Psoas muscle (tissue), 8 donors: ENCODE results near the gene TMEM9B. TPM values are rescaled to one million over a fixed set of nuclear protein-coding genes. Genes with fewer than 3 reads are reported as not detected.

ENCODE experiments used
- ATAC-seq, 4 donors: fragments of 200-7000 bp; cut with Tn5 transposase; one replicate each; pipeline ENCODE4 v1.9.1; 2020; ENCODE audit warnings: moderate library complexity in 3 of 4, mild to moderate bottlenecking in 2 of 4
- DNase-seq, 2 donors: peaks; one replicate each; pipeline ENCODE4 v3.0.0-alpha.2; 2020
- H3K27ac ChIP-seq: fragments of 200-600 bp; one replicate; pipeline ENCODE4 v1.8.0; 2022
- H3K27me3 ChIP-seq, 3 donors: fragments of 200-600 bp in 1 of 3; one replicate each; pipeline versions ENCODE4 v1.6.1 to v1.8.0; 2013 to 2022; ENCODE audit warnings: low read length in 2 of 3, mild to moderate bottlenecking in 2 of 3, moderate library complexity in 1 of 3; ENCODE audit not compliant: insufficient read depth in 3 of 3
- H3K36me3 ChIP-seq, 2 donors: fragments of 200-600 bp in 1 of 2; one replicate each; pipeline versions ENCODE4 v1.6.1 to v1.8.0; 2013 to 2022; ENCODE audit warnings: low read depth in 1 of 2, mild to moderate bottlenecking in 1 of 2, moderate library complexity in 1 of 2; ENCODE audit not compliant: insufficient read depth in 1 of 2
- H3K4me1 ChIP-seq: fragments of 200-600 bp; one replicate; pipeline ENCODE4 v1.8.0; 2022
- H3K4me3 ChIP-seq: fragments of 200-600 bp; one replicate; pipeline ENCODE4 v1.8.0; 2022; ENCODE audit warnings: mild to moderate bottlenecking
- H3K9me3 ChIP-seq: fragments of 200-600 bp; one replicate; pipeline ENCODE4 v1.8.0; 2022
- CTCF ChIP-seq: fragments of 200-600 bp; IDR thresholded peaks from one replicate; pipeline ENCODE4 v1.8.0; 2022; ENCODE audit warnings: antibody characterized with exemption
- WGBS, 3 donors: extraction: QIAGEN DNeasy Blood & Tissue Kit; methylation state at CpG; one replicate each; pipeline versions ENCODE4 v1.1.6 to v1.1.7; 2013; 5-methylcytosine and 5-hydroxymethylcytosine counted together
- intact Hi-C, 2 donors: fragments of 100-400 bp; cut with DNase I; formaldehyde crosslinking; loops; one replicate each; pipeline versions ENCODE4 v1.11.0 to v1.14.2; 2022
- polyA plus RNA-seq, 3 donors: library from polyadenylated mRNA; stranded (reverse); fragments of 200-250 nt; gene quantifications; one replicate each; pipeline ENCODE4 v1.2.3, GENCODE V29; 2013
- total RNA-seq, 4 donors: library from RNA; stranded (reverse); fragmentation: NEBNext Ultra II Directional in 2 of 4; extraction: Animal tissue kit (Norgen Biotek cat#: 25700) in 2 of 4; gene quantifications; one replicate each; pipeline versions ENCODE4 v1.2.1 to v1.2.4, GENCODE V29; 2021 to 2023
- donor health status: healthy with polysubstance abuse.
- donor health status: DM: no; HTN: no; CAD: no; lungs with moderate emphysema.
- donor health status: Bipolar disorder and iron deficiency.
- donor health status: healthy.
- donor health status: DM: yes; HTN: yes; CAD: no.
- donor health status: DM: no; HTN: no; CAD: no.
- donor health status: DM: no; HTN: no; CAD: no.
- donor health status: DM: yes; HTN: yes; CAD: no.

Gene TMEM9B
- total and polyA plus RNA-seq, 7 donors = 32.1 to 83.4 (median 40.7) TPM

DNA sequence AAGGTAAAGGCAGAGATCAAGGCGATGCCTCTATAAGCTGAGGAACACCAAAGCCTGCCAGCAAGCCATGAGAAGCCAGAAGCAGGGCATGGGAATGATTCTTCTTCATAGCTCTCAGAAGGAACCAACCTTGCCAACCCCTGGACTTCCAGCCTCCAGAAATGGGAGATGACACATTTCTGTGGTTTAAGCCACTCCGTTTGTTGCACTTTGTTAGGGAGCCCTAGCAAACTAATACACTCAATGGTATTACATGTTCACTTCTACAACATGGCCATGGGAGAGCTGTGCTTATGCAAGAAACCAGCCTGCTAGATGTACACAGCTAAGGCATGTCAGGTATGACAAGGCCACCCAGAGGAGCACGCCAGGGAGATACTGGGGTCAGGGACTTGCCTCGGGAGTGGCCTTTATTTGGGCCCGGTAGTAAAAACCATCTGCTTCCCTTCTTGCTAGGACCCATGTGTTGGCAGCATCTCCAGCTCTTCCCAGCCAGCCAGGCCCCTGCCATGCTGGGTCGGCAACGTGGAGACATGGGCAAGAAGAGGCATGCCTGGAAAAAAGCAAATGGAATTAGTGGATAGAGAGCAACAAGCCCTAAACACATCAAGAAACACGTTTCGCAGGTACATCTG is 35.1 kb downstream of the TMEM9B start:
- no peak for ATAC-seq
- no peak for TF ChIP-seq CTCF
- DNase-seq = no peak
- no peak overlapping the region for H3K4me3 ChIP-seq
- H3K27ac ChIP-seq = no peak overlapping the region
- intact Hi-C loops = no loop called here
- WGBS, 3 donors = 84 to 89% (median 86%) methylated on average over 9 of the region's 9 CpGs
- H3K9me3 ChIP-seq = no peaks in the 10 kb centered on the region
- H3K36me3 ChIP-seq = peaks cover 0 to 7% of the 10 kb centered on the region in 2 donors
- no peaks in the 10 kb centered on the region for H3K4me1 ChIP-seq
- H3K27me3 ChIP-seq = no peaks in the 10 kb centered on the region

GRCh38 chr11:8928205-8928604 is 36.0 kb downstream of the TMEM9B start:
- Histone ChIP-seq H3K36me3 (peaks cover 0 to 16% of the 10 kb centered on the region in 2 donors), H3K27ac (no peak overlapping the region), H3K27me3 (no peaks in the 10 kb centered on the region), H3K4me1 (no peaks in the 10 kb centered on the region), H3K9me3 (no peaks in the 10 kb centered on the region), H3K4me3 (no peak overlapping the region)
- DNase-seq (no peak), ATAC-seq (no peak)
- intact Hi-C loops = no loop called here
- WGBS, 3 donors = 95 to 97% (median 96%) methylated on average over 4 of the region's 4 CpGs
- no peak for TF ChIP-seq CTCF

- 73 to 76% (median 74%) methylated on average over 5 of the region's 5 CpGs for WGBS, 3 donors
- Histone ChIP-seq H3K9me3 (no peaks in the 10 kb centered on the region), H3K27me3 (no peaks in the 10 kb centered on the region), H3K36me3 (peaks cover 0 to 26% of the 10 kb centered on the region in 2 donors), H3K27ac (no peak overlapping the region), H3K4me3 (no peak overlapping the region), H3K4me1 (no peaks in the 10 kb centered on the region)
- no peak for ATAC-seq
- intact Hi-C loops = no loop called here
- no peak for TF ChIP-seq CTCF
- no peak for DNase-seq
Observed at GRCh38 chr11:8927233-8927632, 37.0 kb downstream of the TMEM9B start.

DNA sequence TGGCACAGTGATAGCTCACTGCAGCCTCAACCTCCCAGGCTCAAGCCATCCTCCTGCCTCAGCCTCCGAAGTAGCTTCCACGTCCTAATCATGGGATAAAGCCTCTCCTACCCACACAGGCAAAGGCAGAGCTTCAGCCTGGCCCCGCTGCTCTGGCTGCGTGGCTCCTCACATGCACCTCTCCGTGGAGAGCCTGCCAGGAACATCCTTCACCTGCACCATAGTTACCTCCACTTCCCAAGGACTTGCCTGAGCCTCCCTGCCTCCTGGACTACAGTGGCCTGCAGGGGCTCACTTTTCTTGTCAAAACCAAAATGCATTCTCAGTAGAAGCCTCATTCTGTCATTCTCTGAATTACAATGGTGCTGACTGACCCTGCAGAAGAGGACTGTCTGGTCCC is 38.0 kb downstream of the TMEM9B start:
- DNase-seq (no peak), ATAC-seq (no peak)
- WGBS, 3 donors = 87 to 91% (median 91%) methylated on average over 5 of the region's 5 CpGs
- no peak overlapping the region for H3K4me3 ChIP-seq
- intact Hi-C loops = no loop called here
- TF ChIP-seq CTCF = no peak
- no peaks in the 10 kb centered on the region for H3K4me1 ChIP-seq
- peaks cover 4 to 36% of the 10 kb centered on the region in 2 donors for H3K36me3 ChIP-seq
- no peaks in the 10 kb centered on the region for H3K9me3 ChIP-seq
- H3K27me3 ChIP-seq = no peaks in the 10 kb centered on the region
- no peak overlapping the region for H3K27ac ChIP-seq

- Histone ChIP-seq H3K9me3 (no peaks in the 10 kb centered on the region), H3K36me3 (peaks cover 4 to 41% of the 10 kb centered on the region in 2 donors), H3K27me3 (no peaks in the 10 kb centered on the region), H3K27ac (no peak overlapping the region), H3K4me1 (no peaks in the 10 kb centered on the region), H3K4me3 (no peak overlapping the region)
- 73 to 83% (median 79%) methylated on average over 5 of the region's 5 CpGs for WGBS, 3 donors
- intact Hi-C loops = no loop called here
- ATAC-seq (no peak), DNase-seq (no peak)
- no peak for TF ChIP-seq CTCF
Observed at GRCh38 chr11:8925711-8926110, 38.5 kb downstream of the TMEM9B start.
